GM12864 (cell line): Measurements from ENCODE around the gene BCAS4.

Experiments
- DNase-seq: peaks from one replicate; pipeline ENCODE4 v3.0.0-alpha.2; 2011; ENCODE audit warnings: low read depth
- H3K4me3 ChIP-seq: 2 replicates; pipeline ENCODE4 v1.5.1; 2011; ENCODE audit warnings: mild to moderate bottlenecking, low read depth, low read length, control low read depth
- CTCF ChIP-seq: IDR thresholded peaks from 2 replicates; pipeline ENCODE4 v1.5.1; 2011; ENCODE audit warnings: low read depth, mild to moderate bottlenecking, moderate library complexity, low read length, control low read depth, inconsistent platforms; ENCODE audit errors: missing control alignments

Gene BCAS4

GRCh38 chr20:50893620-50894019 is 98.8 kb downstream of the BCAS4 start:
- TF ChIP-seq CTCF: no peak
- no peak overlapping the region for H3K4me3 ChIP-seq
- no peak for DNase-seq

- no peak for DNase-seq
- H3K4me3 ChIP-seq: no peak overlapping the region
- no peak for TF ChIP-seq CTCF
These were observed 100.4 kb downstream of the BCAS4 start for GRCh38 chr20:50895111-50895830.

- TF ChIP-seq CTCF: no peak
- DNase-seq: no peak
- H3K4me3 ChIP-seq: no peak overlapping the region
These were observed 103.6 kb downstream of the BCAS4 start for GRCh38 chr20:50898475-50898874.

GRCh38 chr20:50900261-50900660 is 105.4 kb downstream of the BCAS4 start:
- H3K4me3 ChIP-seq: no peak overlapping the region
- no peak for DNase-seq
- no peak for TF ChIP-seq CTCF

- no peak for DNase-seq
- TF ChIP-seq CTCF: no peak
- no peak overlapping the region for H3K4me3 ChIP-seq
These were observed 106.4 kb downstream of the BCAS4 start for GRCh38 chr20:50901301-50901700.

- no peak for TF ChIP-seq CTCF
- no peak for DNase-seq
- H3K4me3 ChIP-seq: no peak overlapping the region
These were observed 108.6 kb downstream of the BCAS4 start for GRCh38 chr20:50903353-50904051.
